Activated gamma-delta T cell (primary cell): ENCODE data around the gene PLCB2.

Experiments
- DNase-seq: peaks from one replicate; lab custom pipeline; 2025; lab: John Stamatoyannopoulos, UW

Gene PLCB2

DNA sequence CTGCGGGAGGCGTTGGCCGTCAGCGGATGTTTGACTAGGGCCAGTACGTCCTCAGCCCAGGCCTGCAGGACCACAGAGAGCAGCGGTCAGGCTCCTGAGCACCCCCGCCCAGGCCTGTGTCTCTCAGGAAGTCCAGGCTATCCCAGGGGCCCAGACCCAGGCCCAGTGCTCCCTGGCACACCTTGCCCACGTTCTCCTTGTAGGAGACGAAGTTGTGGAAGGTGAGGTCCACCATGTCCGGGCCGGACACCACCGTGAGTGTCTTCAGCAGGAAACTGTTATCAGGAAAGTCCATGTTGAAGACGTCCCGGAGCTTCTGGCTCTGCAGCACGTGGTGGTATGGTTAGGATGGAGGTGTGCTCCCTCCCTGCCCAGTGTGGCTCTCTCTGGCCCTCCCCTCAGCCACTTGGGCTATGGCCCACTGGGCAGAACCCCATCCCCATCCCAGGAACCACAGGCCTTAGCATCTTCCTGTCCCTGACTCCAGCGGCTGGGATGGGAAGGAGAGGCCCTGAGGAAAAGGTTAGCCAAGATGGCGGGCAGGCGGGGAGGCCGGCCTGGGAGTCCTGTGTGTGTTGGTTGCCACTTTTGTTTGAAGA, 5.3 kb downstream of the PLCB2 start:
- DNase-seq = no peak

DNA sequence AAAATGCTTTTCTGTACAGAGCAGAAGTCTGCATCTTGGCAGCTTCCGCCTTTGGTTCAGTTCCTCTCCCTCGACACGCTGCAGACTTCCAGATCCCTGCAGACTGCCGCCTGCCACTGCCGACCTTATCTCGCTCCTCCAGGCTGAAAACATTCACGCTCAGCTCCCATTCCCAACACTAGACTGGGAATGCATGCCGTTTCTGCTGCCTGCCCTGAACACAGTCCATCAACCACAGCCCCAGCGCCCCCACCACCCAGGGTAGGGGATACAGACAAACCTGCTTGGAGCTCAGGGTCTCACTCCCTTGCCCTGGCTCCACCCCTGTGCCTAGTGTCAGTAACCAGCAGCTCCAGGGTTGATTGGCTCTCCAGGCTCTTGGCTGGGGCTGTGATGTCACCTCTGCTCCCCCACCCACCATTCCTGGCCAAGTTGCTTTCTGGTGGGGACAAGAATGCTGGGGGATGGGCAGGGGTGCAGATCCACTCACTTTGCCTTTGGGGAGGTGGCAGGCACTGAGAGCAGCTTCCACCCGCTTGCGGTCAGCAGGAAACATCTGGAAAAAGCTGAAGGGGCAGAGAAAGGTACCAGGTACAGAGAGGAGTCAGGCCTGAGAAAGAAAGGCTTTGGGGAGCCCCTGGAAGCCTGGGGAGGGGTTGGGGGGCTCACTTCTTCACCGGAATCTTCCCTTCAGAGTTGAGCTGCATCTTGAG, 6.1 kb downstream of the PLCB2 start:
- DNase-seq = no peak

DNA sequence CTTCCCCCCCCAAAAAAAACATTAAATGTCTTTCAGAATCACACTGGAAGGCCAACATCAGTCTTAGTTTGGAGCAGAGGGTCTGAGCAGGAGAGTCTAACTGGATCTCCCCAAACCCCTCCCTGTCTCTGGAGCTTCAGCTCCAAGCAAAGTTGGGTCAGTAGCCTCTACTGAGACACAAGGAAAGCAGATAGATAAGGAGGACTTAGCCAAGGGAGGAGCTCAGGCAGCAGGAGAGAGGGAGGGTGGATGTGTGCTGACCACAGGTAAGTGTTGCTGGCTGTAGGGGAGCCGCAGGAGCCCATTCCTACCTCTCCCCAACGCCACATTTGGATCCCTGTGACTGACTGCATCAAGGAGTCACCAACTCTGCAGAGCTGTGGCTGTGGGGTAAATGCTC, 7.0 kb downstream of the PLCB2 start:
- DNase-seq = no peak

DNA sequence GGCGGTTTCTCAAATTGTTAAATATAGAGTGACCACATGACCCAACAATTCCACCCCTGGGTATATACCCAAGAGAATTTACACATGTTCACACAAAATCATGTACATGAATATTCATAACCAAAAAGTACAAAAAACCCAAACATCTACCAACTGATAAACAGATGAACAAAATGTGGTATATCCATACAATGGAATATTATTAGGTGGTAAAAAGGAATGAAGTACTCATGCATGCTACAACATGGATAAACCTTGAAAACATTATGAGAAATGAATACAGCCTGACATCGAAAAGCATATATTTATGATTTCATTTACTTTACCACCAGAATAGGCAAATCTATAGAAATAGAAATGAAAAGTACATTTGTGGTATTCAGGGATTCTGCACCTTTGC, 7.4 kb downstream of the PLCB2 start:
- no peak for DNase-seq

DNA sequence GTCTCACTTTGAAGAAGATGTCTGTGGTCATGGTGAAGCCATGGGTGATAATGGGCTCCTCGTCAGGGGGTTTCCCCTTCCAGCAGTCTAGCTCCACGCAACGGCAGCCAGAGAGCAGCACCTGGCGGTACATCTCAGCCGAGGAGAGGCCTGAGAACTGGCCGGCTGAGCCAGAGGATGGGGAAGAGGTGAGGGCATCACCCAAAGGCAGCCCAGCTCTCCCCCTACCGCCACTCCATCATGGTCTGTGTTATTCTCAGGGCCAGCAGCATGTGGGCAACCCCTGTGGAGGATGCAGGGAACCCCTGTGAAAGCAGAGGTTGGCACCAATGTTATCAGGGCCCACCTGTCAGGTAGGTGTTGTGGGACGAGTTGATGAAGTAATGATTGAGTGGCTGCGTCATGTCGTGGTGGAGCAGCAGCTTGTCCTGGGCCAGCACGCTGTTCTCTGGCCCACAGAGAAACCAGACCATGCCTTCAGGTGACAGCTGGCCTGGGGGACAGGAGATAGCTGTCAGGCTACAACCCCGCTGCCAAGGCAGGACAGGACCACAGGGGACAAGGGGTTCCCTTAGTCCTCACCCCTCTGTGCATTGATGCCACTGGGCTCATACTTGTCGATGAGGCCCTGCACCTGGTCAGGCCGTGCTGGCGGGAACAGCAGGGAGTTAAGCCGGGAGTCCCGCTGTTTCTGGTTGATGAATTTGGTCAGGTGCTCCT, 9.4 kb downstream of the PLCB2 start:
- no peak for DNase-seq

DNA sequence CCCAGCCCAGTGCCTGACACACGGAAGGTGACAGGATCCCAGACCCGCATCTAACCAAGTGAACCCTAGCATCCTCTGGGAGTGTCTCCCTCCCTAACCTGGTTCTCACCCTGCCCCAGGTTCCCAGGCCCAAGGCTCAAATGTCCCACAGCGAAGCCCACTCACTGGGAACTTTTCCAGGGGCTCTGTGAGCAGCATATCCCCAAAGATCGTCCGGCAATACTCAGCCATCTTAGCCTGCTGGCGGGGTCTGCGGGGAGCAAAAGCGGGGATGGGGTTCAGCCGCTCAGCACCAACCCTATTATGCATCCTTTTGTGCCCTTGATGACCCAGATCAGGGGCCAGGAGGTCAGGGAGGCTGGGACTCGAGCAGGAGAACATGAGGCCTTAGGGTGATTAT, 10.4 kb downstream of the PLCB2 start:
- no peak for DNase-seq

DNA sequence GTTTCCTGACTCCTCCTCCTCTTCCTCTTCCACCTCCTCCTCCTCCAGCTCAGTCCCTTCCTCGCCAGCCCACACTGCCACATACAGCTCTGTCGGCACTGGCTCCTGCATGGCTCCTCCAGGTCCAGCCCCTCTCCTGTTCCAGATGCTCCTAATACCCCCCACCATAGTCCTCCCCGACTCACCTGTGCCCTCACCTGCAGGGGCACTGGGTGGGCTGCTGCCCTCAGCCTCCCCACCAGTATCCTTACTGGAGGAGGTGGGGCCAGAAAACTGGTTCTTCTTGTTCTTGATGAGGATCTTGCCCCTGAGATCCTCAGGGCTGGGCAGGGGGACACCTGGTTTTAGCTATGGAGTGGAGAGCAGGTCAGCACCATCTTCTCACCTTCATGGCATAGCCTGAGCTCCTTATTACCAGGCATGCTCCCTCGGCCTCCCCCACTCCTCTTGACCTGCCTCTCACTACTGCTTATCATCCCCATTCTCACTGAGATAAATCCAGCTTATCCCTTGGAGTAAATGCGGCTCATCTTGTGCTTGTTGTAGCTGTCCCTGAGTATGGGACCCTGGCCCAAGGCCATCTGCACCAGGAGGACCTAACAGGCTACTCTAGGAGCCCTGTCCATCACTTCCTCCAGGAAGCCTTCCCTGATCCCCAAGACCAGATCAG, 11.0 kb downstream of the PLCB2 start:
- no peak for DNase-seq

DNA sequence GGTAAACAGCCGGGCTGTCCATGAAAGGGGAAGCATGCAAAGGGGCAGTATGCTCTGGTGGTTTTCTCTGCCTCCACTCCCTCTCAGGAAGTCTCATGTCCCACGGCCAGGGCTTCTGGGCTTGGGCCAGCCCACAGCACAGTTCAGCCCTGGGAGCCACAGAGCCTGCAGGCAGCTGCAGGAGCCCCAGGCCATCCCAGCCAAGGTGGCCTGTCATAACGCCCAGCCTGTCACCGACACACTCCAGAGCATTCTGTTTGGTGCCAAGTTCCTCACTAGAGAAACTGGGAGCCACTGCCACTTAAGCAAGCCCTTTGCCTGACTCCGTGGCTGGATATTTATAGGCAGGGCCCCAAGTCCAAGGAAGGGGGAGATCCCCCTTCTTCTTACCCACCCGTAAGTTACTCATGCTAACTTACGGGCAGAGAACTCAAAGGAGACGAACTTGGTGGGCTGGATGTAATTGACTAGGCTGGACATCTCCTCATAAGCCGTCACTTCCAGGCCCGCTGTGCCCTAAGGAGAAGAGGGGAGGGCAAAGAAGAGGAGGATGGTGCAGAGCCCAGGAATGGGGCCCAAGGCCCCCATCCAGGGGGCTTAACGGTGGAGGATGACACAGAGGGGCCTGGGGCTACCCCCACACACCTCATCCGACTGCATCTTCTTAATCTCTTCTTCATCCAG, 11.7 kb downstream of the PLCB2 start:
- no peak for DNase-seq

DNA sequence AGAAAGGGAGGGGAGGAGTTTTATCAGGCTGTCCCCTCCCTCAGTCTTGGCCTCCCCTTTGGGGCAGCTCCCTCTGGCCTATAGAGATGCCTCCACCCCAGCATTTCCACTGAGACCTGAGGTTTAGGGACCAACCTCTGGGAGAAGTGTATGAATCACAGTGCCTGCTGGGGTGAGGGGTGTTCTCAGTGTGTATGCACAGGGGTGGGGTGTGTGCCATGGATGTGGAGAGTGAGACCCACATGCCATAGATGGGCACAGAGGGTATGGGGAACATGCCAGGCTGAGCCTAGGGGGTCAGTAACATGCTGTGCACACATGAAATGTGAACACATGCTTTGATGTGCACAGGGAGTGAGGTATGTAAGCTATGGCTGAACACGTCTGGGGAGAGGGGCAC, 12.4 kb downstream of the PLCB2 start:
- DNase-seq = no peak

DNA sequence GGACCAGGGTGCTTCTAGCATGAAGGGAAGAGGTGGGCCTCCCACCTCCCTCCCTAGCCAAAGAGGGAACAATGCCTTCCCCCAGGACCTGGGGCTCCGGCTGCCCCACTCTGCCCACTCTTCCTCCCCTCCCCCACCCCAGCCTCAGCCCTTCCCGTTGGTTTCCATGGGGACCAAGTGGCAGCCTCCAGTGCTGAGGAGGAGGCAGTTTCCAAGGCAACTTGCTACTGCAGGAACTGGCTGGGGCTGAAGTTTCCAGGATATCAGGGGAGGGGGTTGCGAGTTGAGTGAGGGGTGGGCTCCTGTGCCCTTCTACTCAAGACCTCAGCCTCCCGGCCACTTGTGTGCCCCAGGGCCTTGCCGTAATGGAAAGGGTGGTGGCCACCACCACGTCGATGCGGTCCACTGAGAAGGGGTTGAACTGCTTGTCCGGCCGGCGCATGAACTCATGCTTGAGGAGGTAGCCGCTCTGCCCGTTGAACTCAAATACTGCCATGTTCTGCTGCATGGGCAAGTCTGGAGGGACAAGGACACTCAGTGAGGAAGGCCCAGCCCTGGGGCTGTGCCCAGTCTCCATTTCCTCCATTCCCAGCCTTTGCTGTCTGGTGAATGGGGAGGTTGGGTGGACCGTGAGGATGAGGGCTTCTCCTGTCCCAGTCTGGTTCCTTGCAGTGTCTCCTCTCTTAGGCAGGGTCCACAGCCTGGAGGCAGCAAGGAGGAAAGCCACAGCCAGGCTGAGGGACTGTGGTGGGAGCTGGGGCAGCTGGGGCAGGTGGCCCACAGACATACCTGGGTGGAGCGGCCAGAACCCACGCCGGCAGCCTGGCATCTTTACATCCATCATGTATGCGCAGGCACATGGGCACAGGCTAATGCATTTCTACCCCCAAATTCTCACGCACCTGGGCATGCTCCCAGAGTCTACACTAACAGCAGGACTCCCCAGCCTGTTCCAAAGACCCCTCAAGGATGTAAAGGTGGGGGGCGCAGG, 13.5 kb downstream of the PLCB2 start:
- no peak for DNase-seq

DNA sequence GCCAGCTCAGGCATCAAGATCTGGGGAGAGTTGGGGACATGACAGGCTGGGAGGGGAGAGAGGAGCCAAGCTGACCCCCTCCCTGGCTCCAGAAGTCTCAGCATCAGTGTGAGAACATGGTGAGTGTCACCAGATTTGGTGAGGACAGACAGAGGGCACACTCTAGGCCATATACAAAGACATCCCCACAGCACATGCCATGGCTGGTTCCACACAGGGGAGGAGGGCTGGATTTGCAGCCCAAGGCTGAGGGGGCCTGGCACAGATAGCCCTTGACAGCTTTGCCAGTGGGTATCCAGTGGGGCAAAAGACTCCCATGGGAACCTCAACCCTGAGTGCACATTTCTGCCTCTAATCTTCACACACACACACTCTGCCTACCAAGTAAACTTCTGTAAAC, 14.7 kb downstream of the PLCB2 start:
- DNase-seq = no peak

DNA sequence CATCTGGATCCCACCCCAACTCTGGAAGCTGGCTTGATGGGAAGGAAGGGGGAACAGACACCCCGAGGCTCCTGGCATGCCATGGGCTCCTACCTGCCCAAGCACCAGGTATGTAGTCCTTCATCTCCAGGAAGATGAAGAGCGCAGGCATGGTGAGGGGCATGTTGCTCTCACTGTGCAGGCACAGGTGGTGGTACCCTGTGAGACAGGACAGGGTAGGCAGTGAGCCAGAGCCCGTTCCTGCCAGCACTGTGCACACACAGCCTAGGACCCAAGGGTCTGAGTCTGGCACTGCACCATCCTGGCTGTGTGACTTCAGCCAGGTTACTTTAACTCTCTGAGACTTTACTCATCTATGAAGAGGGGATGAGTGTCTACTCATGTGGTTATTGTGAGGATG, 15.5 kb downstream of the PLCB2 start:
- no peak for DNase-seq

DNA sequence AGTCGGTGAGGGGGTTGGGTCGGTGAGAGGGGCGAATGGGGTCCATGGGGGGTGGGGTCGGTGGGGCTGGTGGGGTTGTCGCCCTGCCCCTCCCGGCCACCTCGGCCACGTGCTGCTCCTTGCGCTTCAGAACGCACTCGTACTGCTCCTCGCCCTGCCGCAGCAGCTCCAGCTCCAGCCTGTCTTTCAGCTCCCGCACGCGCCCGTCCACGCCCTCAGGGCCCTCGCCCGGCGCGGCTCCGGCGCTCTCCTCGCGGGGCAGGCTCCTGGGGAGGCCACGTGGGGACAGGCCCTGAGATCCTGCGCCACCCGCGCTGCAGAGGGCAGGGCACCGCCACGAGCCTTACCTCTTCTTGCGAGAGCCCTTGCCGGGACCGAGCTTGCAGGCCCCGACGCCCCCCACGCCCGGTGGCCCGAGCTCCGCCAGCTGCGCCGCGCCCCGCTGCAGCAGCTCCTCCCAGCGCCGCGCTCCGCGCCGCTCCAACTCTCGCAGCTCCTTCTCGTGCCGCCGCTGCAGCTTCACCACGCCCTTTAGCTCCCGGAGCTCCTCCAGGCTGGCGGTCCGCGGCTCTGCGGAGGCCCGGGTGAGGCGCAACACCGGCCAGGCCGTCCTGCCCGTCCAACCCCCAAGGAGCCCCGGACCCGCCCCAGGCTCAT, 16.7 kb downstream of the PLCB2 start:
- DNase-seq = no peak

DNA sequence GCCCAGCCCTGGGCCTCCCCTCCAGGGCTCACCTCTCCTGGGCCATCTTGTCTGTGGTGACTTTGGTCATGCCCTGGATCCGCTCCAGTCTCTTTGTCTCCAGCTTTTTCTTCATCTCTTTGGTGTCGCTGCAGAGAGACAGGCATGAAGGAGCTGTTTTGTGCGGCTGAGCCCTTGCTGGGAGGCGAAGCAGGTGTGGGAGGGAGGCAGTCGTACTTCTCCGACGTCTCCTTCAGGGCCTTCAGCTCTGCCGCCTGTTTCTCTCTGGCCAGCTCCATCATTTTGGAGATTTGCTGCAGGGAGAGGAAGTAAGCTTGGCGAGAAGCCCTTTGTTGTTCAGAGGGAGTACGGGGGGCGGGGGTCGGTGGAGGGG, 17.2 kb downstream of the PLCB2 start:
- DNase-seq = no peak

DNA sequence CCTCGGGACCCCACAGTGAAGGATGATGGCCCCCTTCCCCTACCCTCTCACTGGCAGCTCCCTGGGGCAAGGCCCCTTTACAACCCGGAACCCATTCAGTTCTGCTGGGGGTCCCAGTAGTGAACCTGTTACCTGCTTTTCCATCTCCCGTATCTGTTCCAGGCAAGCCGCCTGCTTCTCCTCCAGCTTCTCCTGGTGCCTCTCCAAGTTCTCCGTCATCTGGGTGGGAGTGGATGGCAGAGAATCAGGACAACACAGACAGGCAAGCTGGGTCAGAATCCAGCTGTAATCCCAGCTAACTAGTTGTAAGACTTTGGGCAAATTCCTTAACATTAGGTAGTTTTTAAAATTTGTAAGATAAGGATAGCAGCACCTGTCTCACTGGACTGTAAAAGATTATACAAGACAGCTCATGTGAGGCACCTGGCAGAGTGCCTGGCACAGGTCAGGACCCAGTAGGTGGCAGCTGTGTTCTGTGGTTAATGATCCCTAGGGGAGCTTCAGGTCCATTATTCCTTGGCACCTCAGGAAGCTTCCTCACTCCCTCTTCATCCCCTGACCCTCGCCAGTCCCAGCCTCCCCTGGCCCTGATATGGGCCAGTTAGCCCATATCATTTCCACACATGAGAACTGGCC, 18.5 kb downstream of the PLCB2 start:
- DNase-seq = no peak

DNA sequence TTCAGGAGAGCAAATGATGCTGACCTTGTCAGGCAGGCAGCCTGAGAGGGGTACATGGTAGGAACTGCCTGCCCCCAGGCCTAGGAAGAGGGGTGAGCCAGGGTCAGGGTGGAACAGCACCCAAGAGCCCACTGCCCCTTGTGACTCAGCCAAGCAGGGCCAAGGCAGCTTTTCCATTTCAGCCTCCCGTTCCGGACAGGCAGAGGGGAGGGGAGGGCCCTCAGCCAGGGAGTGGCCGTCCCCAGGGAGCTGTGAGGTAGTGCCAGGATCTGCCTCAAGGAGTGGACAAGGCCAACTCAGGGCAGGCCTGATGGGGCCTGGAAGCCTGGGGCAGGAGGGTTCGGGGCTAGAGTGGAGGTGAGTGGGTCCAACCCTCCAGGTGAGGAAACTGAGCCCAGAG, 19.8 kb downstream of the PLCB2 start:
- no peak for DNase-seq

DNA sequence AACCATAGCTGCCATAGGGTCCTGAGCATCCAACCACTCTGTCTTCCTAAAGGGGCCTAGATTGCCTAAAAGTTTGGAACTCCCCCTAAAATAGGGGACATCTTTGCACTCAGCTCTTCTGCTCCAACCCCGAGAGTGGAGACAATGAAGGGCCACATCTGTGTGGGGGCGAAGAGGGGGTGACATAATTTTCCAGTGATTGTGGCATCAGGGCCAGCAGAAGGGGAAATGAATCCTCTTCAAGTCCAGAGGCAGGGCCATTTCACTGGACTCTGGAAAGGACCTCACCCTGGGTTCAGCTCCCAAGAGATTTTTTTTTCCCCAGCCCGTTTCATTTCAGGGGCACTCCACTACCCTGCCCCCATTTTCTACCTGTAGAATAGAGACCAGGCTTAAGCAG, 20.2 kb downstream of the PLCB2 start:
- DNase-seq = no peak

DNA sequence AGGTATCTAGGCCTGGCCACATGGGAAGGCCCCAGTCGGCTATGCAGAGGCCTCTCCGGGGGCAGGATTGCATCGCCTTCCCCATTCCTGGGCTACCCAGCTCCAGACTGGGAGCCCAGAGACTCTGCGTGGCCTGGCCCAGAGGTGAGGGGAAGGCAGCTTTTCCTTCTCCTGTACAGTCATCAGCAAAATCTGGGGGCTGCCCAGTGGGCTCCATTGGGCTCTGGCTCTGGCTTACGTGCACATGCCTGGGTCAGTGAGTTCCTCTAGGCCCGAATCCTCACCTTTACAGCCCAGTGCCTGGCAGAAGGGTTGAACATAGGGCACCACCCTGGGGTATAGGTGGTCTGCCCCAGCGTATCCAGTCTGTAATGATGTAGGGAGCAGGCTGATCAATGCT, 20.9 kb downstream of the PLCB2 start:
- DNase-seq = no peak

DNA sequence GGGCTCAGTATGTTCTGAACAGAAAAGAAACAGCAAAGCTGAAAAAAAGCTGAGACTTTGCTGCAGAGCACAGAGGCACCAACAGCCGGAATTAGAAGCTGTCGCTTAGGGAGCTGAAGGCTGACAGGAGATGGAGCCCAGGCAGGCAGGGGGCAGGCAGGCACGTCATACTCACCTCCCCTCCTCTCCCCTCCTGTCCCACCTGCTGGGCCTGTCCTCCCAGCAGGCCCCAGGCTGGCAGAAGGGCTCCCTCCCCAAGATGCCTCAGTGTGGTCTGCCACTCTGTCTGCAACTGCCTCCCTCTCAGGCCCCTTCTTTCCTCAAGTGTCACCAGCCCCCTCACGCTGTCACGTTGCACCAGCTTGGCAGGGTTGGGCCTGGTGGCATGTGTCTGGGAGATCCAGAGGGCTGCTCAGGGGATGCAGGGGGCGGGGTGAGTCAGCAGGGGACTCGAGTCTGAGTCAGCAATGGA, 21.6 kb downstream of the PLCB2 start:
- no peak for DNase-seq

DNA sequence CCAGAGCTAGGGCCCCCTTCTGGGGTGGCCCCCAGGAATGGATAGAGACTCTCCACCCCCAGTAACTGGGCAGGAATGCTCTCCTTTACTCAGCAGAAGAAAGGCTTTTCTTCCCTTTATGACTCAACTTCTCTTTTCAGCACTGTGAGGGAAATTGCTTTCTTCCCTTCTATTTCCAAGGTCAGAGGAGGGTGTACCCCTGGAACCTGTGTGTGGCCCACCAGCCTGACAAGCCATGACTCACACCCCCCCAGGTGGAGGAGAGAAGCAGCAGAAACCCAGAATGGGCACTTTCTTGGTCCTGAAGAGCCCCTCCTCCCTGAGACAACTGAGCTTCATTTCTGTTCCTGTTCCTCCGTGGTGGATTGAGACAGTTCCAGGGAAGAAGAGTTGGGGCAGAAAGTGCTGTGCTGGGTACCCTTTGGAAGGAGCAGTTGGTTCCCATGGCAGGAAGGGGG, 22.2 kb downstream of the PLCB2 start:
- DNase-seq = no peak
